Sigmoid colon (tissue), 4 donors: ENCODE data around the gene TRIM39.

Experiments
- CTCF ChIP-seq, 4 experiments: fragments of 450-650 bp in 3 of 4; fragments of 200-600 bp in 1 of 4; IDR thresholded peaks; one replicate each; pipeline ENCODE4 v1.5.1; 2016 to 2019; ENCODE audit warnings: antibody characterized with exemption in 4 of 4, mild to moderate bottlenecking in 3 of 4, moderate library complexity in 2 of 4
- POLR2AphosphoS5 ChIP-seq, 4 donors: sonication (generic); formaldehyde crosslinking; IDR thresholded peaks; one replicate each; pipeline ENCODE4 v1.6.1; 2017; ENCODE audit warnings: antibody characterized with exemption in 4 of 4

- TF ChIP-seq CTCF (IDR thresholded peaks at IDR 0.05) (no peak), POLR2AphosphoS5 (IDR thresholded peaks at IDR 0.05) (no peak)
These were observed 44.2 kb upstream of the TRIM39 start for GRCh38 chr6:30282522-30282921.
